GM13977 (cell line): ENCODE data around the gene USP24.

Experiments used
- DNase-seq: peaks from one replicate; pipeline ENCODE4 v3.0.0; 2012; ENCODE audit warnings: low spot score
- CTCF ChIP-seq: IDR thresholded peaks from 2 replicates; pipeline ENCODE4 v1.5.1; 2012; ENCODE audit warnings: mild to moderate bottlenecking, control low read depth; ENCODE audit not compliant: insufficient read depth; ENCODE audit errors: extremely low read depth, missing control alignments
- in situ Hi-C: fragments of 300-500 bp; cut with MboI; formaldehyde crosslinking; loops from one replicate; pipeline ENCODE4 v1.12.0; 2022; ENCODE audit warnings: low sequenced_read_pairs, low pct_unique_long_range_greater_than_20kb, mixed read lengths, inconsistent platforms; ENCODE audit not compliant: unreplicated experiment

USP24 gene

GRCh38 chr1:55211863-55212262, 3.3 kb downstream of the USP24 start:
- peak; percentile 57 for DNase-seq
- in situ Hi-C loops: no loop called here
- no peak for TF ChIP-seq CTCF

GRCh38 chr1:55210990-55211801, 4.0 kb downstream of the USP24 start:
- no peak for DNase-seq
- no peak for TF ChIP-seq CTCF
- in situ Hi-C loops: no loop called here

- peak; percentile 42 for DNase-seq
- no peak for TF ChIP-seq CTCF
- in situ Hi-C loops: loop anchor here (10.0 kb wide), 1 partner anchor 66 kb away; no protein-coding TSS in a partner anchor
These were observed 5.9 kb downstream of the USP24 start for GRCh38 chr1:55209247-55209646.

GRCh38 chr1:55206210-55206609, 9.0 kb downstream of the USP24 start:
- in situ Hi-C loops: loop anchor here (10.0 kb wide), 1 partner anchor 69 kb away; no protein-coding TSS in a partner anchor
- no peak for TF ChIP-seq CTCF
- DNase-seq: no peak

GRCh38 chr1:55204997-55205396, 10.2 kb downstream of the USP24 start:
- TF ChIP-seq CTCF: no peak
- in situ Hi-C loops: loop anchor here (10.0 kb wide), 1 partner anchor 70 kb away; no protein-coding TSS in a partner anchor
- peak; percentile 43 for DNase-seq

- in situ Hi-C loops: loop anchor here (10.0 kb wide), 1 partner anchor 72 kb away; no protein-coding TSS in a partner anchor
- DNase-seq: no peak
- no peak for TF ChIP-seq CTCF
These were observed 12.1 kb downstream of the USP24 start for GRCh38 chr1:55203064-55203463.
